HEK293T (cell line): ENCODE data around the gene MRPL17.

Source experiments
- CTCF ChIA-PET: fragments of 350-600 bp; formaldehyde crosslinking; extraction: SDS; loops from one replicate; lab custom pipeline; 2021; ENCODE audit warnings: antibody characterized with exemption, inconsistent platforms; lab: Yijun Ruan, JAX
- POLR2A ChIA-PET: fragments of 350-600 bp; formaldehyde crosslinking; extraction: SDS; loops from one replicate; lab custom pipeline; 2020; ENCODE audit warnings: antibody characterized with exemption, inconsistent platforms; lab: Yijun Ruan, JAX
- DNase-seq: peaks from one replicate; pipeline ENCODE4 v3.0.0; 2012; ENCODE audit warnings: mixed read lengths; ENCODE audit errors: extremely low spot score
- ARNT ChIP-seq: fragments of 450-650 bp; IDR thresholded peaks from 2 replicates; pipeline ENCODE4 v1.6.1; 2017; ENCODE audit warnings: mild to moderate bottlenecking
- BHLHE40 ChIP-seq: fragments of 450-650 bp; IDR thresholded peaks from 2 replicates; pipeline ENCODE4 v1.6.1; 2016; ENCODE audit warnings: mild to moderate bottlenecking, moderate library complexity, borderline replicate concordance
- CTBP1 ChIP-seq: fragments of 450-650 bp; IDR thresholded peaks from 2 replicates; pipeline ENCODE4 v1.6.1; 2016; ENCODE audit warnings: borderline replicate concordance
- ELF4 ChIP-seq: fragments of 450-650 bp; IDR thresholded peaks from 2 replicates; pipeline ENCODE4 v1.6.1; 2017; ENCODE audit warnings: antibody characterized with exemption
- FOXA1 ChIP-seq: fragments of 450-650 bp; IDR thresholded peaks from 2 replicates; pipeline ENCODE4 v1.6.1; 2016; ENCODE audit warnings: mild to moderate bottlenecking
- FOXK2 ChIP-seq: fragments of 450-650 bp; IDR thresholded peaks from 2 replicates; pipeline ENCODE4 v1.6.1; 2016; ENCODE audit warnings: mild to moderate bottlenecking
- FOXM1 ChIP-seq: fragments of 450-650 bp; IDR thresholded peaks from 2 replicates; pipeline ENCODE4 v1.6.1; 2017; ENCODE audit warnings: mild to moderate bottlenecking, borderline replicate concordance
- HDGF ChIP-seq: fragments of 450-650 bp; IDR thresholded peaks from 2 replicates; pipeline ENCODE4 v1.6.1; 2017; ENCODE audit warnings: antibody characterized with exemption, borderline replicate concordance
- L3MBTL2 ChIP-seq: fragments of 450-650 bp; conservative IDR thresholded peaks from 2 replicates; pipeline ENCODE4 v1.6.1; 2016; ENCODE audit warnings: mild to moderate bottlenecking
- LEF1 ChIP-seq: fragments of 450-650 bp; IDR thresholded peaks from 2 replicates; pipeline ENCODE4 v1.6.1; 2017; ENCODE audit warnings: mild to moderate bottlenecking, borderline replicate concordance
- NFRKB ChIP-seq: fragments of 450-650 bp; IDR thresholded peaks from 2 replicates; pipeline ENCODE4 v1.6.1; 2016; ENCODE audit warnings: mild to moderate bottlenecking, moderate library complexity
- SP1 ChIP-seq: fragments of 450-650 bp; IDR thresholded peaks from 2 replicates; pipeline ENCODE4 v1.6.1; 2017
- SUZ12 ChIP-seq: fragments of 450-650 bp; IDR thresholded peaks from 2 replicates; pipeline ENCODE4 v1.6.1; 2016; ENCODE audit warnings: mild to moderate bottlenecking
- TARDBP ChIP-seq: fragments of 450-650 bp; IDR thresholded peaks from 2 replicates; pipeline ENCODE4 v1.6.1; 2016
- ZNF384 ChIP-seq: fragments of 450-650 bp; IDR thresholded peaks from 2 replicates; pipeline ENCODE4 v1.6.1; 2016
- TF ChIP-seq, protein P1 (sequence below): fragments of 450-650 bp; IDR thresholded peaks from 2 replicates; pipeline ENCODE4 v1.6.1; 2016

The MRPL17 gene

DNA sequence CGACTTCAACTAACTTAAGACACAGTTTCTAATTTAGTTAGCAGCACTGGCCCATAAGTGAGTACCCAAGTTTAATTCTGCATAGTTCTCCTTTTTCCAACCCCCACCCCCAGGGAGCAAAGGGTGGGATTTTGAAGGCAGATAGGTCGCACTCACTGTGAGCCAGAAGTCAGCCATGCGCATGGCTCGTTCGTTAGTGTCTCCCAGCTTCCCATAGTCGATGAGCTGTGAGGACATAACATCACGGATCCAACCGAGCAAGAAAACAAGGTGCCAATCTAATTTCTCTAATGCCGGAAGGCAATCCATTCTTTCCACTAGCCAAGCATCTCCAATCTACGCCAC, 577 bp downstream of the MRPL17 start:
- TF ChIP-seq BHLHE40 (no peak), LEF1 (no peak), TARDBP (no peak), ZNF384 (no peak), SP1 (no peak), L3MBTL2 (no peak), FOXM1 (no peak), ELF4 (no peak), CTBP1 (no peak), SUZ12 (no peak), FOXK2 (no peak), FOXA1 (no peak), HDGF (no peak), NFRKB (no peak), ARNT (no peak)
- TF ChIP-seq, protein P1, sequence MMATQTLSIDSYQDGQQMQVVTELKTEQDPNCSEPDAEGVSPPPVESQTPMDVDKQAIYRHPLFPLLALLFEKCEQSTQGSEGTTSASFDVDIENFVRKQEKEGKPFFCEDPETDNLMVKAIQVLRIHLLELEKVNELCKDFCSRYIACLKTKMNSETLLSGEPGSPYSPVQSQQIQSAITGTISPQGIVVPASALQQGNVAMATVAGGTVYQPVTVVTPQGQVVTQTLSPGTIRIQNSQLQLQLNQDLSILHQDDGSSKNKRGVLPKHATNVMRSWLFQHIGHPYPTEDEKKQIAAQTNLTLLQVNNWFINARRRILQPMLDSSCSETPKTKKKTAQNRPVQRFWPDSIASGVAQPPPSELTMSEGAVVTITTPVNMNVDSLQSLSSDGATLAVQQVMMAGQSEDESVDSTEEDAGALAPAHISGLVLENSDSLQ: no peak
- POLR2A ChIA-PET: interaction anchor here (1.1 to 5.0 kb wide), 8 partner anchors 13 to 208 kb away, joined by 3 to 39 read pairs (median 6); partner anchors contain the start of genes ILK, TAF10 and TPP1
- CTCF ChIA-PET: interaction anchor here (0.5 to 1.6 kb wide), 2 partner anchors 152 to 303 kb away, joined by 3 to 5 read pairs; no protein-coding TSS in a partner anchor
- no peak for DNase-seq

DNA sequence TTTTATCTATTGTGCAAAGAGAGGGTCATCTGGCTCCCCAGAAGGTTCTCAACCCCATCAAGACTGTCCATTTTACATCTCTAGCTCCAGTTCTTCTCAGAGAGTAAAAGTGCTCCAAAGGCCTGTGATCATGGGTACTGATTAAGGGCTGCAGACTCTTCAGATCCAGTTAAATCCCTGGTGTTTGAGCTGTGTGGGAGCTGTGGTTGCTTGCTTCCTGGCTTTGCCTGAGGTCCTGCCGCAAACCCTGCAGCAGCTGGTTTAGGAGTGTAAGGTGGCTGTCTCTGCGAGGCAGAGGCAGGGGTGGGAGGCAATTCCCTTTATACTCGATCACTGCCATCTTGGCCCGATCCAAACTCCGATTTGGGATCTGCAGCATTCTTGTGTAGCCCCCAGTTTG, 1.2 kb downstream of the MRPL17 start:
- POLR2A ChIA-PET: interaction anchor here (1.5 to 5.0 kb wide), 4 partner anchors 63 to 77 kb away, joined by 6 to 39 read pairs (median 12); partner anchors contain the start of genes ILK, TAF10 and TPP1
- no peak for DNase-seq
- CTCF ChIA-PET: no interaction called here
- TF ChIP-seq ARNT: no peak
- TF ChIP-seq ELF4: no peak

DNA sequence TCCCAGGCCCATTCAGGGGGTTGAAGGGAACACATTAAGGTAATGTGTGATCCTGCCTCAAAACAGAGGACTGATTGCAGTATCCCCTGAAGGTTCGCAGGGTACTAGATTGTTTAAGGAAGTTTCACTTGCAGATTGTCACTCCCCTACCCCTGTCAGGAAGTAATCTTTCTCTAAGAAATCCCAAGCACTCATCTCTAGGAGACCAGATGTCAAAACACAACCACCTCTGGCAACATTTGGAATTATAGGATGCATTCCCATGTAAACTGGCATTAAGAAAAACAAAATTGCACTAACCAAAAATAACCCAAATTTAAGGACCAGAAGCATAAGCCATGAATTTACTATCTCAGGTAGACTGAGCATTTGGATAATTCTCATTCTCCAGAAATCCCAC, 1.6 kb downstream of the MRPL17 start:
- no peak for TF ChIP-seq SP1
- TF ChIP-seq BHLHE40: no peak
- TF ChIP-seq FOXA1: no peak
- TF ChIP-seq HDGF: no peak
- TF ChIP-seq ZNF384: no peak
- TF ChIP-seq CTBP1: no peak
- no peak for TF ChIP-seq NFRKB
- TF ChIP-seq FOXM1: no peak
- TF ChIP-seq, protein P1: no peak
- TF ChIP-seq LEF1: no peak
- TF ChIP-seq FOXK2: no peak
- TF ChIP-seq ELF4: no peak
- TF ChIP-seq TARDBP: no peak
- no peak for TF ChIP-seq L3MBTL2
- TF ChIP-seq ARNT: no peak
- no peak for TF ChIP-seq SUZ12
- CTCF ChIA-PET: no interaction called here
- DNase-seq: no peak
- POLR2A ChIA-PET: interaction anchor here (1.5 to 5.0 kb wide), 3 partner anchors 70 to 77 kb away, joined by 6 to 39 read pairs (median 11); partner anchors contain the start of genes ILK and TAF10

DNA sequence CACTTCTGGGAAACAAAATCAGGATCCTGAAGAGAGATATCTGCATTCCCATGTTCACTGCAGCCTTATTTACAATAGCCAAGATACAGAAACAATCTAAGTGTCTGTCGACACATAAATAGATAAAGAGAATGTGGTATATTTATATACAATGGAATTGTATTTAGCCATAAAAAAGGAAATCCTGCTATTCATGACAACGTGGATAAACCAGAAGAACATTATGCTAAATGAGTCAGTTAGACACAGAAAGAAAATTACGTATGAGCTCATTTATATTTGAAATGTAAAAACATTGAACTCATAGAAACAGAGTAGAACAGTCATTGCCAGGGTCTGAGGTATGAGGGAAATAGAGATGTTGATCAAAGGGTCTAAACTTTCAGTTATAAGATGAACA, 6.1 kb downstream of the MRPL17 start:
- TF ChIP-seq FOXK2 (no peak), TARDBP (no peak), NFRKB (no peak)
- ChIA-PET CTCF (interaction anchor here (0.7 to 1.1 kb wide), 2 partner anchors 10 to 249 kb away, joined by 5 to 6 read pairs; partner anchors contain the start of gene ZNF215), POLR2A (no interaction called here)
- DNase-seq: no peak

DNA sequence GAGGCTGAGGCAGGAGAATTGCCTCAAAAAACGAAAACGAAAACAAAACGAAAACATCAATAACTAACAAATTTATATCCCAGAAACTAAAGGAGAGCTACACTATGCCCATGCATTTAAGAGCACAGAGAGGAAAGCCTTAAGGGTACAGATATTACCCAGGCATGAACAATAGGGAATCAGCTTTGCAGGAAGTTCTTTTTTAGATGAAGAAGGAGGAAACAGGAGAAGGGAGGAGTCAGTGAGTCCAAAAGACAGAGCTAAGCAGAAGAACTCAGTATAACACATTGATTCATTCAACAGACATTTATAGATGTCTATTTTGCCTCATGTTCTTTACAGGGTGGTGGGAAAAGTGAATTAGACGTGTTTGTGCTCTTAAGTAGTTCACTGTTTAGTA, 8.3 kb downstream of the MRPL17 start:
- ChIA-PET POLR2A (interaction anchor here (1.3 kb wide), 1 partner anchor 9 kb away, joined by 6 read pairs; the partner anchor contains the start of gene MRPL17), CTCF (no interaction called here)

DNA sequence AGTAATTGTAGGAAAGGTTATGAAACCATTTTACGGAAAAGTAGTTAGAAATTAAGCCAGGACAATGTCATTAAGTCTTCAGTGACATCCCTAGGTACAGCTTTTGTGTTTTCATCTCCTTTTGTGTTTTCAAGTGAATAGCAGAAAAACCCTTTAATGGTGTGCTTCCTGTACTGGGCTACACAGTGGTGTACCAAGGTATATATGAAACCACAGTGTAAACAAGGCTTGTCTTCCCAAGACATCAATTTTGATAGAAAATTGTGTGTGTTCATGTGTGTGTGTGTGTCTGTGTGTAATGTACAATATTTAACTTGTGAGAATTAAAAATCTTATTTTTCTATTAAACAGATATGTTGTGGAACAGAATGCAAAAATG, 8.9 kb downstream of the MRPL17 start:
- POLR2A ChIA-PET: interaction anchor here (1.3 kb wide), 2 partner anchors 9 to 55 kb away, joined by 5 to 6 read pairs; partner anchors contain the start of genes MRPL17 and TPP1
- TF ChIP-seq FOXA1: no peak
- no peak for TF ChIP-seq ZNF384
- no peak for TF ChIP-seq NFRKB
- no peak for TF ChIP-seq LEF1
- TF ChIP-seq SP1: no peak
- no peak for TF ChIP-seq L3MBTL2
- TF ChIP-seq FOXK2: no peak
- TF ChIP-seq TARDBP: no peak

More for the DNA sequence above, 8.3 kb downstream of the MRPL17 start:
- DNase-seq: no peak
- TF ChIP-seq SUZ12 (no peak), CTBP1 (no peak), NFRKB (no peak), ZNF384 (no peak), FOXK2 (no peak), ARNT (no peak), FOXM1 (no peak), TARDBP (no peak), FOXA1 (no peak), BHLHE40 (no peak)
- TF ChIP-seq, protein P1: no peak

More for the DNA sequence above, 8.9 kb downstream of the MRPL17 start:
- CTCF ChIA-PET: no interaction called here
- no peak for DNase-seq
